Coronary artery (tissue), 2 donors: ENCODE data around the gene FTSJ3.

Experiments used
- DNase-seq: peaks from one replicate; pipeline ENCODE4 v3.0.0-alpha.2; 2017; ENCODE audit warnings: low spot score
- H3K27ac ChIP-seq, 2 donors: fragments of 200-600 bp; sonication (generic); one replicate each; pipeline ENCODE4 v1.5.1; 2016 to 2019
- H3K4me3 ChIP-seq: fragments of 200-600 bp; sonication (generic); 2 replicates; pipeline ENCODE4 v1.5.1; 2016; ENCODE audit warnings: mild to moderate bottlenecking, moderate library complexity
- CTCF ChIP-seq: fragments of 200-600 bp; sonication (generic); IDR thresholded peaks from one replicate; pipeline ENCODE4 v1.5.1; 2019; ENCODE audit warnings: antibody characterized with exemption

FTSJ3 gene

GRCh38 chr17:63833741-63834373, 6.4 kb upstream of the FTSJ3 start:
- Histone ChIP-seq H3K4me3 (no peak overlapping the region), H3K27ac (no peak overlapping the region)
- DNase-seq, result peak; percentile 31
- TF ChIP-seq CTCF, result no peak

DNA sequence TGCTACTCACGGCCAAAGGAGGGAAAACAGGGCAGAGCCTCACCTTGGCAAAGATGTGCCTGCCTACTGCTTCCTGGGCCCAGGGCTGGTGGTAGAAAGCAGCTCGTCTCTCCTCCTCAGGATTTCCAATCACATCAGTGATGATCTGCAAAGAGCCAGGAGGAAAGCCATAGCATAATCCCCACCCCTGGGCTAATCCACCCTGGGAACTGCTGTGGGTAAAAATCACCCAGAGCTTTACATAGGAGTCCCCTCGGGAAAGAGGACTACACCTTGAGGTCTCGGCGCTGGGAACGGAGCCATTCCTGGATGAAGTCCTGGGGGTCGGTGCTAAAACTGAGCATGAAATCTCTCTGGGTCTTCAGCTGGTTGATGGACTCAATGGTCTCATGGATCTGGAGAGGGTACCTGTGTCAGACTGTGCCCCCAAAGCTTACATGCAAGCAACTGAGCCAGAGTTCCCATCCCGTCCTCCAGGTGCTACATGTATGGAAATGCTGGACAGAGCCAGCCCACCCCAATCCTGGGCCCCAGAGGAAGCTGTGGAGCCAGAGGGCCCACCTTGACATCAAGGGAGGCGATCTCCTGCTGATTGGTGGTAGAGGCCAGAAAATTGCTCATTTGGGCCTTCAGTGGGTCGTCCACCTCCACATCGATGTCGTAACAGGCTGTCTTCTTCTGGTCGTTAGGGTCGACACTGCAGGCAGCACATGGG, 5.7 kb upstream of the FTSJ3 start:
- DNase-seq, result no peak
- no peak for TF ChIP-seq CTCF
- H3K27ac ChIP-seq, result no peak overlapping the region
- no peak overlapping the region for H3K4me3 ChIP-seq

- Histone ChIP-seq H3K27ac (no peak overlapping the region), H3K4me3 (no peak overlapping the region)
- DNase-seq, result peak; percentile 31
- no peak for TF ChIP-seq CTCF
Observed at GRCh38 chr17:63832455-63832854, 5.0 kb upstream of the FTSJ3 start.

- TF ChIP-seq CTCF, result no peak
- DNase-seq, result peak; percentile 62
- Histone ChIP-seq H3K27ac (no peak overlapping the region), H3K4me3 (no peak overlapping the region)
Observed at GRCh38 chr17:63832014-63832413, 4.6 kb upstream of the FTSJ3 start.

- Histone ChIP-seq H3K27ac (no peak overlapping the region), H3K4me3 (no peak overlapping the region)
- no peak for DNase-seq
- no peak for TF ChIP-seq CTCF
Observed at GRCh38 chr17:63831505-63831904, 4.0 kb upstream of the FTSJ3 start.

DNA sequence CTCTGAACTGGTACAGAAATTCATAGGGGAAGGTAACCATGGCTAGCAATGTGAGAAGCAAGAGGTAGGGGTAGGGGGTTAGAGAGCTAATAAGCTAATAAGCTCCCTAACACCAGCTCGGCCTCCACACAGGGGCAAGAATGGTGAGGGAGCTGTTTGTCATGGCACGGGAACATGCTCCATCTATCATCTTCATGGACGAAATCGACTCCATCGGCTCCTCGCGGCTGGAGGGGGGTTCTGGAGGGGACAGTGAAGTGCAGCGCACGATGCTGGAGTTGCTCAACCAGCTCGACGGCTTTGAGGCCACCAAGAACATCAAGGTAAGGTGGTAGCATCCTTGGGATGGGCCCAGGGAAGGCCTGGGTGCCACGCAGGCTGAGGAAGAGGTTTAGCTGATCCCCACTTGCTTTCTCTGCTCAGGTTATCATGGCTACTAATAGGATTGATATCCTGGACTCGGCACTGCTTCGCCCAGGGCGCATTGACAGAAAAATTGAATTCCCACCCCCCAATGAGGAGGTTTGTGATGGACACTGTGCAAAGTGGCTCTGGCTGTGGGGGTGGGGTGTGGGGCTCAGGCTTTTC, 3.5 kb upstream of the FTSJ3 start:
- no peak for TF ChIP-seq CTCF
- Histone ChIP-seq H3K4me3 (no peak overlapping the region), H3K27ac (no peak overlapping the region)
- DNase-seq, result no peak

DNA sequence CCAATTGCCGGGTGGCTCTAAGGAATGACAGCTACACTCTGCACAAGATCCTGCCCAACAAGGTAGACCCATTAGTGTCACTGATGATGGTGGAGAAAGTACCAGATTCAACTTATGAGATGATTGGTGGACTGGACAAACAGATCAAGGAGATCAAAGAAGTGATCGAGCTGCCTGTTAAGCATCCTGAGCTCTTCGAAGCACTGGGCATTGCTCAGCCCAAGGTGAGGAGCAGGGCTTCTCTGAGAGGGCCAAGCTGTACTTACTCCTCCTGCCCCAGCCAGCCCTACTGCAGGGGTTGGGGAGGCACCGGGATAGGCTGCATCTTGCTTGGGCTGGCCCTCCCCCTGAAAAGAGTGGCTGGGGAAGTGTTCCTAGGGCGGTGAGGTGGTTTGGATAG, 2.8 kb upstream of the FTSJ3 start:
- TF ChIP-seq CTCF, result no peak
- DNase-seq, result no peak
- Histone ChIP-seq H3K27ac (peak overlapping the region in 1 of 2 donors; percentile 17), H3K4me3 (no peak overlapping the region)
